ENCODE results near the gene SCIN. TPM values are rescaled to one million over a fixed set of nuclear protein-coding genes. Genes with fewer than 3 reads are reported as not detected.

Gene SCIN
- total and polyA plus RNA-seq, 2 experiments from 2014 or later, result 0.02 to 0.66 TPM

- TF ChIP-seq CTCF (IDR thresholded peaks at IDR 0.05; ENCODE audit: low read depth, low read length), result no peak
- Histone ChIP-seq H3K9me3 (ENCODE audit: low read depth) (no peaks in the 10 kb centered on the region), H3K4me3 (no peak overlapping the region), H3K4me1 (ENCODE audit: low read depth) (no peaks in the 10 kb centered on the region), H3K27ac (no peak overlapping the region), H3K27me3 (no peaks in the 10 kb centered on the region), H3K36me3 (no peaks in the 10 kb centered on the region)
- no peak for DNase-seq (ENCODE audit: low read depth in 1 of 2, low spot score in 1 of 2)
Measured at GRCh38 chr7:12601302-12601869, 30.9 kb downstream of the SCIN start.

- TF ChIP-seq CTCF (IDR thresholded peaks at IDR 0.05; ENCODE audit: low read depth, low read length), result no peak
- H3K27ac ChIP-seq, result no peak overlapping the region
- no peaks in the 10 kb centered on the region for H3K36me3 ChIP-seq
- no peaks in the 10 kb centered on the region for H3K9me3 ChIP-seq (ENCODE audit: low read depth)
- DNase-seq (ENCODE audit: low read depth in 1 of 2, low spot score in 1 of 2), result no peak
- no peak overlapping the region for H3K4me3 ChIP-seq
- H3K27me3 ChIP-seq, result no peaks in the 10 kb centered on the region
- H3K4me1 ChIP-seq (ENCODE audit: low read depth), result no peaks in the 10 kb centered on the region
Measured at GRCh38 chr7:12607134-12607533, 36.6 kb downstream of the SCIN start.

- Histone ChIP-seq H3K4me1 (ENCODE audit: low read depth) (no peaks in the 10 kb centered on the region), H3K27ac (no peak overlapping the region), H3K9me3 (ENCODE audit: low read depth) (no peaks in the 10 kb centered on the region), H3K27me3 (no peaks in the 10 kb centered on the region), H3K36me3 (no peaks in the 10 kb centered on the region), H3K4me3 (no peak overlapping the region)
- no peak for TF ChIP-seq CTCF (IDR thresholded peaks at IDR 0.05; ENCODE audit: low read depth, low read length)
- no peak for DNase-seq (ENCODE audit: low read depth in 1 of 2, low spot score in 1 of 2)
Measured at GRCh38 chr7:12609561-12609960, 39.0 kb downstream of the SCIN start.

GRCh38 chr7:12610899-12611298 lies 40.4 kb downstream of the SCIN start:
- TF ChIP-seq CTCF (IDR thresholded peaks at IDR 0.05; ENCODE audit: low read depth, low read length), result no peak
- H3K27me3 ChIP-seq, result no peaks in the 10 kb centered on the region
- no peaks in the 10 kb centered on the region for H3K4me1 ChIP-seq (ENCODE audit: low read depth)
- H3K36me3 ChIP-seq, result no peaks in the 10 kb centered on the region
- H3K27ac ChIP-seq, result no peak overlapping the region
- DNase-seq (ENCODE audit: low read depth in 1 of 2, low spot score in 1 of 2), result no peak
- no peaks in the 10 kb centered on the region for H3K9me3 ChIP-seq (ENCODE audit: low read depth)
- H3K4me3 ChIP-seq, result no peak overlapping the region

- TF ChIP-seq CTCF (IDR thresholded peaks at IDR 0.05; ENCODE audit: low read depth, low read length), result no peak
- Histone ChIP-seq H3K4me3 (no peak overlapping the region), H3K4me1 (ENCODE audit: low read depth) (no peaks in the 10 kb centered on the region), H3K27me3 (no peaks in the 10 kb centered on the region), H3K9me3 (ENCODE audit: low read depth) (no peaks in the 10 kb centered on the region), H3K36me3 (no peaks in the 10 kb centered on the region), H3K27ac (no peak overlapping the region)
- no peak for DNase-seq (ENCODE audit: low read depth in 1 of 2, low spot score in 1 of 2)
Measured at GRCh38 chr7:12612622-12613021, 42.1 kb downstream of the SCIN start.

Data from cardiac muscle cell (in vitro differentiated cells and primary cell).